ENCODE data around the gene OBI1.

The OBI1 gene, protein sequence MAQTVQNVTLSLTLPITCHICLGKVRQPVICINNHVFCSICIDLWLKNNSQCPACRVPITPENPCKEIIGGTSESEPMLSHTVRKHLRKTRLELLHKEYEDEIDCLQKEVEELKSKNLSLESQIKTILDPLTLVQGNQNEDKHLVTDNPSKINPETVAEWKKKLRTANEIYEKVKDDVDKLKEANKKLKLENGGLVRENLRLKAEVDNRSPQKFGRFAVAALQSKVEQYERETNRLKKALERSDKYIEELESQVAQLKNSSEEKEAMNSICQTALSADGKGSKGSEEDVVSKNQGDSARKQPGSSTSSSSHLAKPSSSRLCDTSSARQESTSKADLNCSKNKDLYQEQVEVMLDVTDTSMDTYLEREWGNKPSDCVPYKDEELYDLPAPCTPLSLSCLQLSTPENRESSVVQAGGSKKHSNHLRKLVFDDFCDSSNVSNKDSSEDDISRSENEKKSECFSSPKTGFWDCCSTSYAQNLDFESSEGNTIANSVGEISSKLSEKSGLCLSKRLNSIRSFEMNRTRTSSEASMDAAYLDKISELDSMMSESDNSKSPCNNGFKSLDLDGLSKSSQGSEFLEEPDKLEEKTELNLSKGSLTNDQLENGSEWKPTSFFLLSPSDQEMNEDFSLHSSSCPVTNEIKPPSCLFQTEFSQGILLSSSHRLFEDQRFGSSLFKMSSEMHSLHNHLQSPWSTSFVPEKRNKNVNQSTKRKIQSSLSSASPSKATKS

DNA sequence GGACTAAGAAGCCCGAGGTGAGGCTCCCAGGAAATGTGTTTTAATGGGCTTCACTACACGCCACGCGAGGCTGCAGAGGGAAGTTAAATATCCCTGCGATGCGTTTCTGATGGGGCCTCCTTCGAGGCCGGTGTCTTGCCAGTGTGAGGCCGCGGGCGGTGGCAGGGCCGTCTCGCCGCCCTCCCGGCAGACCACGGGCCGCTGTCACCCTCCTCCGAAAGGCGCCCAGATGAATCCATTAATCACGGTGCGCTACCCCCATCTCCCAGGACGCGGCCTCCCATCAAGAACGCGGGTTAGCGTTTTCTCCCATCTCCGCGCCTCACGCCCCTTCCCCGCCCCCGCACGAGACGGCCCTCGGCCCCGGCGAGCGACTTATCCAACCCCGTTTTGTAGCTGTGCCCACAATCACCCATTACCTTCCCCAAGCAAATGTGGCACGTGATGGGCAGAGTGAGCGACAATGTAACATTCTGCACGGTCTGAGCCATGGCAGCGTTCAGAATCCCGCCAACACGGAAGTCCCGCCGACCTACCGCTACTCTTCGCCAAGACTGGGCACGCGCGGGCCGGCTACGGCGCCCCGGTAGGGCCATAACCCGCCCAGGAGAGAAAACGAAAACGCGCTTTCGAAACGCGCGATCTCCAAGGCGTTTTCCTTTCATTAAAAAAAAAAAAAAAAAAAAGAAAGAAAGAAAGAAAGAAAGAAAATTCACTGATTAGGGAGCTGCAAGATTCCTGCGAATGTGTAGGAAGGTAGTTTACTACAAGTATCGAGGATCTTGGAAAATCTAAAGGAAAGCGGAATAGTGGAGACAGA lies at the start of gene OBI1:
OBI1 (minus strand) TSS at position 526 of the 820 bp plus-strand sequence; CDS start at position 491, 35 bp downstream.
- Histone ChIP-seq H3K27ac (ENCODE audit: low read depth, low read length) (peak within 1 kb of the TSS; percentile 61), H3K27me3 (ENCODE audit: control insufficient read depth, low read length) (no peaks in the 10 kb centered on the region), H4K20me1 (ENCODE audit: control insufficient read depth, insufficient read depth, low read depth, low read length) (peaks cover 14% of the 10 kb centered on the region), H3K9me3 (ENCODE audit: control insufficient read depth, insufficient read depth, low read length) (no peaks in the 10 kb centered on the region), H3F3A (ENCODE audit: control insufficient read depth, insufficient read depth) (0 out of 2 replicates have a peak, but pooled peaks cover 3% of the 10 kb centered on the region), H3K4me3 (ENCODE audit: low read length) (peak within 1 kb of the TSS; percentile 96), H3K36me3 (ENCODE audit: control insufficient read depth, low read length) (peaks cover 22% of the 10 kb centered on the region), H3K79me2 (ENCODE audit: control insufficient read depth, low read length) (peaks cover 51% of the 10 kb centered on the region), H3K4me2 (ENCODE audit: low read length) (peak within 1 kb of the TSS; percentile 97), H3K9me2 (replicated peaks; ENCODE audit: control insufficient read depth, low read length) (no peaks in the 10 kb centered on the region), H3K4me1 (ENCODE audit: control insufficient read depth, low read length) (peaks cover 15% of the 10 kb centered on the region)
- TF ChIP-seq EZH2phosphoT487 (IDR thresholded peaks at IDR 0.05; ENCODE audit: borderline replicate concordance, low read length) = no peak
- TF ChIP-seq, protein P1, sequence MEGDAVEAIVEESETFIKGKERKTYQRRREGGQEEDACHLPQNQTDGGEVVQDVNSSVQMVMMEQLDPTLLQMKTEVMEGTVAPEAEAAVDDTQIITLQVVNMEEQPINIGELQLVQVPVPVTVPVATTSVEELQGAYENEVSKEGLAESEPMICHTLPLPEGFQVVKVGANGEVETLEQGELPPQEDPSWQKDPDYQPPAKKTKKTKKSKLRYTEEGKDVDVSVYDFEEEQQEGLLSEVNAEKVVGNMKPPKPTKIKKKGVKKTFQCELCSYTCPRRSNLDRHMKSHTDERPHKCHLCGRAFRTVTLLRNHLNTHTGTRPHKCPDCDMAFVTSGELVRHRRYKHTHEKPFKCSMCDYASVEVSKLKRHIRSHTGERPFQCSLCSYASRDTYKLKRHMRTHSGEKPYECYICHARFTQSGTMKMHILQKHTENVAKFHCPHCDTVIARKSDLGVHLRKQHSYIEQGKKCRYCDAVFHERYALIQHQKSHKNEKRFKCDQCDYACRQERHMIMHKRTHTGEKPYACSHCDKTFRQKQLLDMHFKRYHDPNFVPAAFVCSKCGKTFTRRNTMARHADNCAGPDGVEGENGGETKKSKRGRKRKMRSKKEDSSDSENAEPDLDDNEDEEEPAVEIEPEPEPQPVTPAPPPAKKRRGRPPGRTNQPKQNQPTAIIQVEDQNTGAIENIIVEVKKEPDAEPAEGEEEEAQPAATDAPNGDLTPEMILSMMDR (IDR thresholded peaks at IDR 0.05; ENCODE audit: low read depth, low read length, poor library complexity, severe bottlenecking) = no peak

DNA sequence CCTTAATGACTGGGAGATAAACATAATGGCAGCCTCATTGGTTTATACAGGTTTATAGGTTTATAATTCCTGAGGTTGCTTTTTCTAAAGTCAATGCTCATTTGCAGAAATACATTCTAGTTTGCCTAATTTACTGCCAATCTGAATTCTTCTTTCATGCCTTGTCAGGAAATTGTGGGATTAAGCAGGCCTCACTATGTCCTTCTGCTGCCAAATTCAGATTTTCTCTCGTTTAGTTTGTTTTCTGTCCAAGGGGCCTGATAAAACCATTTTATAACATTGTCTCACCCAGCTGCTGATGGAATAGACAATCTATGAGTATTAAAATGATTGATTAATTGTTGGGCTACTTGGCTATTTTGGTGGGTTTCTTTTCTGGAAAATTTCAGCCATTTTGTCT lies 42.4 kb upstream of the OBI1 start:
- no peaks in the 10 kb centered on the region for H3K36me3 ChIP-seq (ENCODE audit: control insufficient read depth, low read length)
- H3K4me2 ChIP-seq (ENCODE audit: low read length) = no peak overlapping the region

DNA sequence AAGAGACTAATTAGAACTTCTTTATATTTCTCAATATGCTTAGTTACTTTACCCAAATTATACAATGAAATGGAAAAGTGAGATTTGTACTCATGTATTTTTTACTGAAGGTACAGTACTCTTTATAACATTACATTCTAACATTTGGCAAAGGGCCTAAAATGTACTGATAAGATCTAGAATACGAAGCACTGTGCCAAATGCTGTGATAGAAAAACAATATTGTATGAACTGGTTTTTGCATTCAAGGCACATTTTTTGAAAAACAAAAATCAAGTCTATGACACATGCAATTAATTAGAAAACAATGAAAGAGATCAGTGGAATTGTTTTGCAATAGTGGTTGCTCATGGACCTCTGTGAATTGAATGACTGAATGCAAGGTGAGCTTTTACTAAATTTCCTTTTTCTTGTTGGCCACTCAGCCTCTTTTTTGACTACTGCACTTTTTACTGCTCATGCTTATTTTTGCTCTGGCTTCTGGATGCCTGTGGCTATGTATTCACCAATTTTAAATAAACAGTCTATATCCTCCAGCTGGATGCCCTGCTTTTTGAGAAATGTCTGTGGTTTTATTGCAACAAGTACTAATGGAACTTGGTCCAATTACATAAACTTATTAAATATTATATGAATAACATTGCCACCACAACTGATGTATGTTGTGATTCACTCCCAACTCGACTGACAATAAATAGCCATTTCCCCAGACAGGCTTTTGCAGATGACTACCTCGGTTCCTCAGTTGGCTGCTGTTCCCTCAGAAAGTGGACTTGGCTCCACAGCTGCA lies 41.4 kb upstream of the OBI1 start:
- Histone ChIP-seq H3K36me3 (ENCODE audit: control insufficient read depth, low read length) (no peaks in the 10 kb centered on the region), H3K4me1 (ENCODE audit: control insufficient read depth, low read length) (no peaks in the 10 kb centered on the region), H3K9me2 (replicated peaks; ENCODE audit: control insufficient read depth, low read length) (no peaks in the 10 kb centered on the region), H3K4me2 (ENCODE audit: low read length) (no peak overlapping the region), H3K79me2 (ENCODE audit: control insufficient read depth, low read length) (no peaks in the 10 kb centered on the region), H3F3A (ENCODE audit: control insufficient read depth, insufficient read depth) (no peaks in the 10 kb centered on the region), H3K9me3 (ENCODE audit: control insufficient read depth, insufficient read depth, low read length) (no peaks in the 10 kb centered on the region), H3K4me3 (ENCODE audit: low read length) (no peak overlapping the region), H3K27ac (ENCODE audit: low read depth, low read length) (no peak overlapping the region), H4K20me1 (ENCODE audit: control insufficient read depth, insufficient read depth, low read depth, low read length) (no peaks in the 10 kb centered on the region), H3K27me3 (ENCODE audit: control insufficient read depth, low read length) (no peaks in the 10 kb centered on the region)
- TF ChIP-seq, protein P1 (IDR thresholded peaks at IDR 0.05; ENCODE audit: low read depth, low read length, poor library complexity, severe bottlenecking) = no peak
- no peak for TF ChIP-seq EZH2phosphoT487 (IDR thresholded peaks at IDR 0.05; ENCODE audit: borderline replicate concordance, low read length)

More for the DNA sequence above, 42.4 kb upstream of the OBI1 start:
- H3K79me2 ChIP-seq (ENCODE audit: control insufficient read depth, low read length) = no peaks in the 10 kb centered on the region
- H3K27me3 ChIP-seq (ENCODE audit: control insufficient read depth, low read length) = no peaks in the 10 kb centered on the region
- H3K4me3 ChIP-seq (ENCODE audit: low read length) = no peak overlapping the region
- no peak overlapping the region for H3K27ac ChIP-seq (ENCODE audit: low read depth, low read length)
- TF ChIP-seq, protein P1 (IDR thresholded peaks at IDR 0.05; ENCODE audit: low read depth, low read length, poor library complexity, severe bottlenecking) = no peak
- no peak for TF ChIP-seq EZH2phosphoT487 (IDR thresholded peaks at IDR 0.05; ENCODE audit: borderline replicate concordance, low read length)
- H3F3A ChIP-seq (ENCODE audit: control insufficient read depth, insufficient read depth) = no peaks in the 10 kb centered on the region
- H4K20me1 ChIP-seq (ENCODE audit: control insufficient read depth, insufficient read depth, low read depth, low read length) = no peaks in the 10 kb centered on the region
- no peaks in the 10 kb centered on the region for H3K4me1 ChIP-seq (ENCODE audit: control insufficient read depth, low read length)
- no peaks in the 10 kb centered on the region for H3K9me3 ChIP-seq (ENCODE audit: control insufficient read depth, insufficient read depth, low read length)
- no peaks in the 10 kb centered on the region for H3K9me2 ChIP-seq (replicated peaks; ENCODE audit: control insufficient read depth, low read length)

All from DOHH2 (cell line).